Endothelial cell of umbilical vein (primary cell): ENCODE data around the gene RIMS3. TPM values are rescaled to one million over a fixed set of nuclear protein-coding genes. Genes with fewer than 3 reads are reported as not detected.

ENCODE experiments used
- BruUV-seq: library from RNA; stranded (reverse); fragments of 400-500 nt; replicated peaks from 2 replicates; lab custom pipeline; 2021; lab: Mats Ljungman, UMichigan
- CTCF ChIA-PET: fragments of 300-600, 350-600 bp; sonication (Branson Sonifier 250); formaldehyde crosslinking; loops from one replicate; lab custom pipeline; 2021; ENCODE audit warnings: antibody characterized with exemption, inconsistent platforms; lab: Charles Lee
- POLR2A ChIA-PET: fragments of 300-600, 350-600 bp; sonication (Branson Sonifier 250); formaldehyde crosslinking; loops from one replicate; lab custom pipeline; 2021; ENCODE audit warnings: antibody characterized with exemption, inconsistent platforms; lab: Charles Lee
- DNase-seq: peaks from one replicate; pipeline ENCODE4 v3.0.0-alpha.2; 2011; ENCODE audit warnings: low read depth, low spot score
- FAIRE-seq: peaks from 2 replicates; lab custom pipeline; 2011; peaks lifted over from hg19 to GRCh38; lab: Jason Lieb, UNC
- H2AFZ ChIP-seq: 2 replicates; pipeline ENCODE4 v1.6.0; 2012; ENCODE audit warnings: low read depth, low read length, control low read depth, inconsistent platforms
- H3K27ac ChIP-seq: 2 replicates; pipeline ENCODE4 v1.5.1; 2011; ENCODE audit warnings: low read depth, mild to moderate bottlenecking, control low read depth, low read length, moderate library complexity; ENCODE audit not compliant: insufficient read depth
- H3K27me3 ChIP-seq, 2 experiments: 2 replicates each; pipeline versions ENCODE4 v1.6.0 to v1.6.1; 2011; ENCODE audit warnings: low read length in 2 of 2, mixed read lengths in 1 of 2; ENCODE audit not compliant: control insufficient read depth in 2 of 2, insufficient read depth in 2 of 2
- H3K36me3 ChIP-seq, 2 experiments: 2 replicates in 1 of 2; 3 replicates in 1 of 2; pipeline ENCODE4 v1.5.1; 2011; ENCODE audit warnings: low read length in 2 of 2, mild to moderate bottlenecking in 1 of 2, moderate library complexity in 1 of 2; ENCODE audit not compliant: control insufficient read depth in 2 of 2, insufficient read depth in 2 of 2; ENCODE audit errors: extremely low read depth in 1 of 2
- H3K4me1 ChIP-seq: 3 replicates; pipeline ENCODE4 v1.5.1; 2011; ENCODE audit warnings: mild to moderate bottlenecking, low read length; ENCODE audit not compliant: control insufficient read depth, insufficient read depth; ENCODE audit errors: extremely low read depth
- H3K4me2 ChIP-seq: 2 replicates; pipeline ENCODE4 v1.6.1; 2011; ENCODE audit warnings: low read length, control low read depth, mixed read lengths; ENCODE audit not compliant: insufficient read depth
- H3K4me3 ChIP-seq, 3 experiments: fragments of 200-600 bp in 1 of 3; sonication (generic), shearing (Covaris generic) in 1 of 3; replicated peaks in 1 of 3; 2 replicates each; pipeline ENCODE4 v1.5.1; 2011 to 2016; ENCODE audit warnings: control low read depth in 3 of 3, low read length in 3 of 3, mild to moderate bottlenecking in 2 of 3, inconsistent platforms in 1 of 3, low read depth in 1 of 3, moderate library complexity in 1 of 3; ENCODE audit not compliant: insufficient read depth in 1 of 3
- H3K79me2 ChIP-seq: 2 replicates; pipeline ENCODE4 v1.6.0; 2012; ENCODE audit warnings: low read length, inconsistent platforms; ENCODE audit not compliant: control insufficient read depth, insufficient read depth
- H3K9ac ChIP-seq: replicated peaks from 2 replicates; pipeline ENCODE3; 2011; ENCODE audit warnings: low read length, control low read depth; ENCODE audit not compliant: insufficient read depth; ENCODE audit errors: extremely low read depth
- H3K9me1 ChIP-seq: replicated peaks from 3 replicates; pipeline ENCODE4 v1.6.0; 2011; ENCODE audit warnings: mild to moderate bottlenecking, low read length; ENCODE audit not compliant: control insufficient read depth, insufficient read depth; ENCODE audit errors: extremely low read depth
- H3K9me3 ChIP-seq: replicated peaks from 2 replicates; pipeline ENCODE4 v1.5.1; 2012; ENCODE audit warnings: low read length, inconsistent platforms; ENCODE audit not compliant: control insufficient read depth, insufficient read depth
- H4K20me1 ChIP-seq: replicated peaks from 2 replicates; pipeline ENCODE3; 2011; ENCODE audit warnings: mild to moderate bottlenecking, low read length; ENCODE audit not compliant: control insufficient read depth, insufficient read depth; ENCODE audit errors: extremely low read depth
- CTCF ChIP-seq, 2 donors: IDR thresholded peaks; 1 replicate in 1 of 2; 2 replicates in 1 of 2; pipeline ENCODE4 v1.5.1; 2011; ENCODE audit warnings: low read length in 2 of 2, mild to moderate bottlenecking in 2 of 2, moderate library complexity in 2 of 2, control low read depth in 1 of 2, inconsistent platforms in 1 of 2, low read depth in 1 of 2; ENCODE audit not compliant: insufficient read depth in 1 of 2; ENCODE audit errors: extremely low read depth in 1 of 2
- FOS ChIP-seq: IDR thresholded peaks from 2 replicates; pipeline ENCODE4 v1.6.1; 2011; ENCODE audit warnings: mild to moderate bottlenecking, low read length, moderate library complexity, borderline replicate concordance; ENCODE audit not compliant: insufficient read depth
- GATA2 ChIP-seq: IDR thresholded peaks from 2 replicates; pipeline ENCODE4 v1.7.0; 2011; ENCODE audit warnings: low read depth, mild to moderate bottlenecking, moderate library complexity, mixed read lengths, low read length; ENCODE audit not compliant: insufficient read length, insufficient read depth
- JUN ChIP-seq: IDR thresholded peaks from 2 replicates; pipeline ENCODE4 v1.6.1; 2011; ENCODE audit warnings: borderline replicate concordance, low read depth; ENCODE audit not compliant: insufficient read length, insufficient read depth
- MYC ChIP-seq: IDR thresholded peaks from one replicate; pipeline ENCODE4 v1.6.1; 2011; ENCODE audit warnings: mild to moderate bottlenecking, low read depth, low read length
- POLR2A ChIP-seq: IDR thresholded peaks from 2 replicates; pipeline ENCODE4 v1.6.1; 2012; ENCODE audit warnings: low read depth, mild to moderate bottlenecking, control low read depth, low read length
- POLR2AphosphoS5 ChIP-seq: IDR thresholded peaks from 2 replicates; pipeline ENCODE4 v1.6.1; 2012; ENCODE audit warnings: low read depth, mild to moderate bottlenecking, control low read depth, low read length, moderate library complexity; ENCODE audit not compliant: insufficient read depth
- dilution Hi-C: fragments of 300-500 bp; cut with MboI; formaldehyde crosslinking; loops from one replicate; pipeline ENCODE4 v1.15.0; 2019; ENCODE audit warnings: low sequenced_read_pairs; ENCODE audit not compliant: extremely low pct_ligation_motif_present
- intact Hi-C: fragments of 100-400 bp; cut with micrococcal nuclease; formaldehyde crosslinking; loops from one replicate; pipeline ENCODE4 v1.10.0; 2022
- polyA plus RNA-seq, 4 experiments: library from polyadenylated mRNA; depleted of rRNA in 3 of 4; stranded (reverse) in 3 of 4; unstranded in 1 of 4; fragments of >200 nt; gene quantifications; 2 replicates each; pipeline versions ENCODE4 v1.2.1 to v1.2.3, GENCODE V29; 2011 to 2012; ENCODE audit warnings: missing spikeins in 1 of 4
- total RNA-seq: library from RNA; stranded (reverse); gene quantifications from 2 replicates; pipeline ENCODE4 v1.2.3, GENCODE V29; 2021

RIMS3 gene
- total and polyA plus RNA-seq, 2 donors (not counting 3 experiments of a cell fraction or from before 2014, with no cell fraction given): 0.14 to 0.15 TPM

GRCh38 chr1:40712997-40713396, 47.5 kb upstream of the RIMS3 start:
- intact Hi-C loops (no loop called here), dilution Hi-C loops (no loop called here)
- H3K27ac ChIP-seq: peak overlapping the region; percentile 50
- TF ChIP-seq FOS (peak; percentile 6), MYC (no peak), JUN (peak; percentile 26), POLR2A (no peak), POLR2AphosphoS5 (no peak), GATA2 (no peak), CTCF (IDR thresholded peaks at IDR 0.05; ENCODE audit: extremely low read depth in 1 of 2, insufficient read depth in 1 of 2, low read depth in 1 of 2, low read length in 2 of 2) (no peak)
- no peaks in the 10 kb centered on the region for H3K27me3 ChIP-seq
- H4K20me1 ChIP-seq: no peaks in the 10 kb centered on the region
- H3K9me1 ChIP-seq: no peaks in the 10 kb centered on the region
- ChIA-PET CTCF (interaction anchor here (1.1 to 1.7 kb wide), 2 partner anchors 21 to 61 kb away, joined by 3 to 5 read pairs; partner anchors contain the start of gene NFYC), POLR2A (no interaction called here)
- peaks cover 0 to 2% of the 10 kb centered on the region in 2 experiments for H3K36me3 ChIP-seq
- FAIRE-seq (peak; percentile 82), DNase-seq (peak; percentile 31)
- no peak overlapping the region for H2AFZ ChIP-seq
- peak overlapping the region; percentile 28 for H3K9ac ChIP-seq
- H3K4me3 ChIP-seq: peak overlapping the region in 1 of 3 experiments; percentile 12
- H3K79me2 ChIP-seq: peaks cover 23% of the 10 kb centered on the region
- no TSS peak for BruUV-seq
- H3K4me2 ChIP-seq: peak overlapping the region; percentile 57
- H3K9me3 ChIP-seq: no peaks in the 10 kb centered on the region
- peaks cover 26% of the 10 kb centered on the region for H3K4me1 ChIP-seq
